Right renal pelvis (tissue), 4 donors: ENCODE results near the gene AATK. TPM values are rescaled to one million over a fixed set of nuclear protein-coding genes. Genes with fewer than 3 reads are reported as not detected.

ENCODE experiments used
- DNase-seq, 4 donors: peaks; one replicate each; pipeline ENCODE4 v3.0.0-alpha.2; 2013; ENCODE audit warnings: low read depth in 4 of 4, low spot score in 3 of 4, missing footprints in 1 of 4
- polyA plus RNA-seq, 4 donors: library from polyadenylated mRNA; unstranded; fragments of 120-200 nt; gene quantifications; one replicate each; pipeline ENCODE4 v1.2.1, GENCODE V29; 2013; ENCODE audit not compliant: insufficient read length in 4 of 4

Gene AATK, protein sequence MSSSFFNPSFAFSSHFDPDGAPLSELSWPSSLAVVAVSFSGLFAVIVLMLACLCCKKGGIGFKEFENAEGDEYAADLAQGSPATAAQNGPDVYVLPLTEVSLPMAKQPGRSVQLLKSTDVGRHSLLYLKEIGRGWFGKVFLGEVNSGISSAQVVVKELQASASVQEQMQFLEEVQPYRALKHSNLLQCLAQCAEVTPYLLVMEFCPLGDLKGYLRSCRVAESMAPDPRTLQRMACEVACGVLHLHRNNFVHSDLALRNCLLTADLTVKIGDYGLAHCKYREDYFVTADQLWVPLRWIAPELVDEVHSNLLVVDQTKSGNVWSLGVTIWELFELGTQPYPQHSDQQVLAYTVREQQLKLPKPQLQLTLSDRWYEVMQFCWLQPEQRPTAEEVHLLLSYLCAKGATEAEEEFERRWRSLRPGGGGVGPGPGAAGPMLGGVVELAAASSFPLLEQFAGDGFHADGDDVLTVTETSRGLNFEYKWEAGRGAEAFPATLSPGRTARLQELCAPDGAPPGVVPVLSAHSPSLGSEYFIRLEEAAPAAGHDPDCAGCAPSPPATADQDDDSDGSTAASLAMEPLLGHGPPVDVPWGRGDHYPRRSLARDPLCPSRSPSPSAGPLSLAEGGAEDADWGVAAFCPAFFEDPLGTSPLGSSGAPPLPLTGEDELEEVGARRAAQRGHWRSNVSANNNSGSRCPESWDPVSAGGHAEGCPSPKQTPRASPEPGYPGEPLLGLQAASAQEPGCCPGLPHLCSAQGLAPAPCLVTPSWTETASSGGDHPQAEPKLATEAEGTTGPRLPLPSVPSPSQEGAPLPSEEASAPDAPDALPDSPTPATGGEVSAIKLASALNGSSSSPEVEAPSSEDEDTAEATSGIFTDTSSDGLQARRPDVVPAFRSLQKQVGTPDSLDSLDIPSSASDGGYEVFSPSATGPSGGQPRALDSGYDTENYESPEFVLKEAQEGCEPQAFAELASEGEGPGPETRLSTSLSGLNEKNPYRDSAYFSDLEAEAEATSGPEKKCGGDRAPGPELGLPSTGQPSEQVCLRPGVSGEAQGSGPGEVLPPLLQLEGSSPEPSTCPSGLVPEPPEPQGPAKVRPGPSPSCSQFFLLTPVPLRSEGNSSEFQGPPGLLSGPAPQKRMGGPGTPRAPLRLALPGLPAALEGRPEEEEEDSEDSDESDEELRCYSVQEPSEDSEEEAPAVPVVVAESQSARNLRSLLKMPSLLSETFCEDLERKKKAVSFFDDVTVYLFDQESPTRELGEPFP (N-terminal part only)
- polyA plus RNA-seq = 1 to 10 TPM; 3.3 to 7.3 (median 3.6) TPM

DNA sequence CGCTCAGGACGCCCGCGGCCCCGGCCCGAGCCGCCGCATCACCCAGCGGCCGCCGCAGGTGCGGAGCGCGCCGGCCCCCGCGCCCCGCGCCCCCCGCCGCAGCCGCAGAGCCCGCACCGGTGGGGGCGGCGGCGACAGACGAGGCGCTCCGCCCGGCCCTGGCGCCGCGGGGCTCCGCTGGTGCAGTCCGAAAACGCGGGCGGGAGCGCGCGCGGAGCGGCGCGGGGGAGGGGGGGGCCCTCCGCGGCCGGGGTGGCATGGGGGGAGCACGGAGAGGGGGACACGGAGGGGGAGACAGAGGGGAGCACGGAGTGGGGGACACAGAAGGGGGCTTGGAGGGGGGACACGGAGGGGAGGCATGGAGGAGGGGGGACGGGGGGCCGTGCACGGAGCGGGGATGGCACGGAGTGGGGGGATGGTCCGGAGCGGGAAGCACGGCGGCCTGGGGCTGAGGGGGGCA is at the start of gene AATK:
AATK (minus strand) TSS at position 189 of the 460 bp plus-strand sequence. CDS start 229 bp downstream, outside the sequence.
- no peak for DNase-seq

GRCh38 chr17:81213978-81214377 is 48.0 kb upstream of the AATK start:
- no peak for DNase-seq

DNA sequence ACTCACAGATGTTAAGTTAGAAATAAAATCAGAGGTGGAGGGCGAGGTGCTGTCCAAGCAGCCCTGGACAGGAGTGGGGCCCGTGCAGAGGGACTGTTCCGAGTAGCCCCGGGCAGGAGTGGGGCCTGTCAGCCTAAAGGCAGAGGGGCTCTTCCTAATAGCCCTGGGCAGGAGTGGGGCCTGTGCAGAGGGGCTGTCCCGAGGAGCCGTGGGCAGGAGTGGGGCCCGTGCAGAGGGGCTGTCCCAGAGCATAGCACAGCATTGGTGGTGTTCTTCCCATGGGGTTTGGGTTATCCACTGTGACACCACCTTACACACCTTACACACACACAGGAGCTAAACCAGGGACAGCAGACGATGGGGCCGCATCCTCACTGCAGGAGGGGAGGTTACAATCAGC is 46.3 kb upstream of the AATK start:
- DNase-seq = no peak

- DNase-seq = no peak
Measured at GRCh38 chr17:81210868-81211267, 44.8 kb upstream of the AATK start.

DNA sequence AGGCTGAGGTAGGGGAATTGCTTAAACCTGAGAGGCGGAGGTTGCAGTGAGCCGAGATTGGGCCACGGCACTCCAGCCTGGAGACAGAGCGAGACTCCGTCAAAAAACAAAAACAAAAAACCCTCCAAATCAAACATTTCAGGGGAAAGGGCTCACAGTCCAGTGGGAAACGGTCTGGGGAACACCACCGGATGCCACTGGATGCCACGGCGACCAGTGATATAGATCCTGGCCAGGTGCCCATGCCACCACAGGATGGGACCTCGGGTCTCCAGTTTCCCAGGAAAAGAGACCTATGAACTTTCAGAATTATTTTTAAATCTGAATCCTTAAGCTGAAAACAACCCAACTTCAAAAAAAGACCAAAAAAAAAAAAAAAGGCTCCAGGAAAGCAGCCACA is 44.4 kb upstream of the AATK start:
- DNase-seq = no peak

- no peak for DNase-seq
Measured at GRCh38 chr17:81209141-81209540, 43.1 kb upstream of the AATK start.

DNA sequence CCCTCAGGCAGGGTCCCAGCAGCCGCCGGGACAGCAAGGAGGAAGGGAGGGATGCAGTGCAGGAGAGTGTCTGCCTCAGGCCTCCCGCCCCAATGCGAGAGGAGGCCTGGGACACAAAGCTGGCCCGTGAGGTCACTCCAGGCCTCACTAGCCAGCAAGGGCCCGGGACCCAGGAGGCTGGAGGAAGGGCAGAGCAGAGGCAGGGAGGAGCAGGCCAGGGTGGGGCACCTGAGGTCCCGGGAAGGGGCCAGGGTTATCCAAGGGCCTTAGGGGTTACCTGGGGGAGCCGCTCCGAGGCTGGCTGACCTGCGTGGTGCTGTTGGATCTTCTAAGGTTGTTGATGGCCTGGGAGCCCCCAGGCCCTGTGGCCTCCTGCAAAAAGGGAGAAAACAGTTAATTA is 42.6 kb upstream of the AATK start:
- no peak for DNase-seq

- no peak for DNase-seq
Measured at GRCh38 chr17:81207610-81208581, 41.9 kb upstream of the AATK start.

DNA sequence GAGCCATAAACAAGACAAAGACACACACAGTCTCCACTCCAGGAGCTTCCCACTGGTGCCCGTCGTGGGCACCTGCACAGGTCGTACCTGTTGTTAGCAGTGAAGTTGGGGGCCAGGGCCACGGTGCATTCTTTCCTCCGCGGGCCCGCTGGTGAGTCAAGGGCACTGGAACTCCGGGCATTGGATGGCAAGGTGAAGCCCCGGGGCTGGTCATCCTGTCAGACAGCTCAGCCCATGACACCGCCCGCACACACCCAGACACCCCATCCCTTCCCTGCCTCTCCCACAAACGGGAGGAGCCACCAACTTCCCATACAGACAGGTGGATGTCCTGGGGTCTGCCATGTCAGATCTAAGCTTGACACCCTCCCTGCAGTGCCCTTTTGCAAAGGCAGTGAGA is 40.6 kb upstream of the AATK start:
- no peak for DNase-seq

DNA sequence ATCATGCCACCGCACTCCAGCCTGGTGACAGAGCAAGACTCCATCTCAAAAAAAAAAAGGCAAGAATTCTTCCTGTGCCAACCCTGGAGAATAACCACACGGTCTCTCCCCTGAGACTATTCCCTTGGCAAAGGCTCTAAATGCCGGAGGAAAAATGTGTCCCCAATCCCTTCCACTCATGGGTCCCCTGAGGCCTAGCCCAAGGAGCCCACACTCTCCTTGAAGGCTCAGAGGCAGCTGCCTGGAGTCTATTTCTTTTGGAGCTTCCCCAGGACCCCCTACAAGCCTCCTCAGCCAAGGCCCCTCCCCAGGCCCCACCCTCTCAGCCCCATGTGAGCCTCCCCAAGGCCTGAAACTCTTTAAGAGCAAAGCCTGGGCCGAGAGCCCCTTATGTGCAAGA is 40.1 kb upstream of the AATK start:
- no peak for DNase-seq

GRCh38 chr17:81204578-81204977 is 38.6 kb upstream of the AATK start:
- DNase-seq = no peak

DNA sequence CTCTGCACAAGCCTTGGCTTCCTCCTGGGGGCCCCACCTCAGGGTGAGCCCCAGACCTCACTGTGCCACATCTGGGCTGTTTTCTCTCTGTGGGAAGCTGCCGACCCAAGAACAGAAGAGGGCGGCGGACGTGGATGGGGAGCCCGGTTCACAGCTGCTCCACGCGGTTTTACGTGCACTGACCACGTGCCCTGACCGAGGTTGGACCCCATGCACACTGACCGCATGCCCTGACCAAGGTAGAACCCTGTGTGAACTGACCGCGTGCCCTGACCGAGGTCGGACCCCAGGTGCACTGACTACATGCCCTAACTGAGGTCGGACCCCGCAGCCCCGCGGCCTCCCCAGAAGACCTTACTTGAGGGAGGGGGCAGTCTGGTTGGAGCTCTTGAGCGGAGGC is 37.1 kb upstream of the AATK start:
- DNase-seq = no peak

- DNase-seq = no peak
Measured at GRCh38 chr17:81202318-81202717, 36.3 kb upstream of the AATK start.

DNA sequence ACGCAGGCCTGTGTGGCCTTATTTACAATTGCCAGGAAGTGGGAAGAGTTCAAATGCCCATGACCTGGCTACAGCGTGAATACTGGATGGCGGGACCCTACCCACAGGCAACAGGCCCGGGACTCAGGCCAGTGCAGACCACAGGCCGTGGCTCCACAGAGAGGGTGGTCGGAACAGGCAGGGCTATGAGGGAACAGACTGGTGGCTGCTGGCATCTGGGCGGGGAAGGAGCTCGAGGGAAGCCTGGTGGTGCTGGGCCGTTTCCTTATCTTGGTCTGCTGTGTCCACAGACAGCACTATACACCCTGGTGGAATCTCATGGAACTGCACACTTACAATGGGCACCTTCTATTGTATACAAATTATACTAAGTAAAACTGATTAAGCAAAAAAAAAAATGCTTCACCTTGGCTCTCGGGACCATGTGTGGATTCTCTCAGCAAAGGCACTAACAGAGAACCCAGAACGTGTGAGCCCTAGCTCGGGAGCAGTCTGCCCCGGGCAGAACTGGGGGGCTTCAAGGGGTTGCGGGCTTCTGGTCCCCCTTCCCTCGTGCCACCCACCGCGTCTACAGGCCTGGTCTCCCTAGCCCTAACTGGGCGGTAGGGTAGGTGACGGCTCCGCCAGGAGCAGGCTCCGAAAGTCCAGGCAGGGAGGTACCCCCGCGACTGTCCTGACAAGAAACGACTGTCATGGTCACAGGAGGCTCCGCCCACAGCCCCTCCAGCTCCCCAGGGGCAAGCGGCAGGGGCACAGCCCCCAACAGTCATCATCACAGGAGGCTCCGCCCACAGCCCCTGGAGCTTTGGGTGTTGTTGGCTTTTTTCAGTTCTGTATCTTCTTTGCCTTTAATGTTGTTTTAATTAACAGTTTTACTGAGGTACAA is 34.9 kb upstream of the AATK start:
- no peak for DNase-seq

- DNase-seq = no peak
Measured at GRCh38 chr17:81200201-81200600, 34.2 kb upstream of the AATK start.

DNA sequence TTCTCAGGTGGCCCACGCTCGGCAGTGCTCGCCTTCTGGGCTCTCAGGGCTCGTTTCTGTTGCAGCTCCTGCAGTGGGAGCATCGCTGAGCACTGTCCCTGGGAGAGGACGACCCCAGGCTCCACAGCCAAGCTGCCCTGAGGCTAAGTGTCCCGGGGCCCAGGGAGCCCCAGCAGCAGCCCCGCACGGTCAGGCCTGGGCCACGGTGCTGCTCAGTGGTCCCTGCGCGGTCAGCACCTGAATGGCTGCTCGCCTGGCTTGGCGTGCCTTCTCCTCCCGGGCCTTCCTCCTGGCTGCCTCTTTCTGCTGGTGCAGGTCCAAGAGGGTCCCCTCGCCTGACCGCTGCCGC is 33.4 kb upstream of the AATK start:
- DNase-seq = no peak

DNA sequence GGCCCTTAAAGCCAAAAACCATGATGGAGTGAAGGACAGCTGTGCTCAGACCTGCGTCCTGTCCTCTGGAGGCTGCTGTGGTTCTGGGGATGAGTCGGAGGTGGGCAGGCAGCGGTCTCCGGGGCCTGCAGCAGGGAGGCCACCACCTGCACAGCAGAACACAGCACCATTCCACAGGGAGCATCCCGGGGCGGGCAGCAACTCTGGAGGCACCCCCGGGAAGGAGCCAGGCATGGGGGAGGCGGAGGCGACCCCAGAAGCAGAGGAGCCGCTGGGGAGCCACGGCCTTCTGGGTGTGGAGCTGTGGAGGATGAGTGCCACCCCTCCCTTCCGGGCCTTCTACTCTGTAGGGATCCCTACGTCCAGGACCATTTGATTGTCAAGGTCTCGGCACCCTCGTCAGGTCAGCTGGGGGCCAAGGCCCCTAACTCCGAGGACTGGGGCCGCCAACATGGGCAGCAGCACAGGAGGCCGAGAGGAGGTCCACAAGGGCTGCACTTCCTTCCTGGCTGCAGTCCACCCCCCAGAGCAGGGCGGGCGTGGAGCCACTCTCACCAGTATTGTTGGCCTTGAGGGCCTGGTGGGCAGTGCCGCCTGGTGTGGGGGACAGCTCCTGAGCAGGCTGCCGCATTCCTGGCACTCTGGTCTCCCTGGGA is 32.9 kb upstream of the AATK start:
- DNase-seq = no peak

DNA sequence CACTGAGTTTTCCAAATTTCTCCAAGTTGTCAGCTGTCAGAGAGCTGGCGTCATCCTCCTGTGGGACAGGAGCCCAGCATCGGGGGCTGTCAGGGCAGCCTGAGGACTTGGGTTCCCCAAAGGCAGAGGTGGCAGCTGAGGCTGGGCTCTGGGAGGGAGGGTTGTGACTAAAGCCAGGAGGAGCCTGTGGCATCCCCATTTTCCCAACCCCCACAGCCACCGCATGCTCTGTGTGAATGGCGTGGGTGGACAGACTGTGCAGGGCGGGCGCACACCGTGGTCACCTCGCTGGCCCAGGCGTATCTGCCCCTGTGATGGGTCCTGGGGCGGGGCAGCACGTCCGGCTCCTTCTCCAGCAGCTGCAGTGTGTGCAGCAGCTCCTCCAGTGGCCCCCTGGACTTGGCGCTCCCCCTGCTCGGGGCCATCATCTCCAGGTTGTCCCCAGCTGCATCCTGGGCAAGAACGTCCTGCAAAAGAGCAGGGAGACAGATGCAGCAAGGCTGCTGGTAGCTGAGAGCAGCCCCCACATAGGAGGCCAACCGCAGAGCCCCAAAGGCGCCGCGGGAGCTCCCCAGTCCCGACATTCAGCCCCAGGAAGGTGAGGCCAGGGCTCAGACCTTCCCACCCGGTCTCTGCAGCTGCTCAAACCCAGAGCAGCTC is 31.9 kb upstream of the AATK start:
- DNase-seq = no peak
